ENCODE results near the gene DLX6.
A peak's percentile ranks its signal among the peaks of the same experiment; 100 is the strongest.

The DLX6 gene

GRCh38 chr7:97005183-97006054 is at the start of gene DLX6:
TSS of gene DLX6 (plus strand) at chr7:97005553. CDS start at chr7:97005978, 425 bp downstream.
- peak; percentile 77 to 94 for DNase-seq

- DNase-seq, result no peak
These were observed 46.2 kb upstream of the DLX6 start for GRCh38 chr7:96959135-96959534.

- DNase-seq, result no peak
These were observed 43.0 kb upstream of the DLX6 start for GRCh38 chr7:96962221-96962885.

GRCh38 chr7:96968981-96969380 is 36.4 kb upstream of the DLX6 start:
- no peak for DNase-seq

GRCh38 chr7:96970739-96971138 is 34.6 kb upstream of the DLX6 start:
- no peak for DNase-seq

- no peak for DNase-seq
These were observed 31.4 kb upstream of the DLX6 start for GRCh38 chr7:96973986-96974385.

GRCh38 chr7:96976106-96976505 is 29.2 kb upstream of the DLX6 start:
- DNase-seq, result no peak

- no peak for DNase-seq
These were observed 27.9 kb upstream of the DLX6 start for GRCh38 chr7:96977445-96977844.

GRCh38 chr7:96979551-96980276 is 25.6 kb upstream of the DLX6 start:
- no peak for DNase-seq

GRCh38 chr7:96982586-96982985 is 22.8 kb upstream of the DLX6 start:
- DNase-seq, result no peak

- no peak for DNase-seq
These were observed 19.4 kb upstream of the DLX6 start for GRCh38 chr7:96985992-96986391.

- DNase-seq, result no peak
These were observed 18.5 kb upstream of the DLX6 start for GRCh38 chr7:96986901-96987300.

- no peak for DNase-seq
These were observed 17.6 kb upstream of the DLX6 start for GRCh38 chr7:96987719-96988118.

- DNase-seq, result no peak
These were observed 16.0 kb upstream of the DLX6 start for GRCh38 chr7:96989241-96989858.

GRCh38 chr7:96989859-96990317 is 15.5 kb upstream of the DLX6 start:
- no peak for DNase-seq

GRCh38 chr7:96991546-96992191 is 13.7 kb upstream of the DLX6 start:
- no peak for DNase-seq

- DNase-seq, result no peak
These were observed 13.0 kb upstream of the DLX6 start for GRCh38 chr7:96992192-96993005.

GRCh38 chr7:96993094-96993865 is 12.1 kb upstream of the DLX6 start:
- DNase-seq, result no peak

- DNase-seq, result no peak
These were observed 11.4 kb upstream of the DLX6 start for GRCh38 chr7:96993980-96994379.

GRCh38 chr7:96995406-96996110 is 9.8 kb upstream of the DLX6 start:
- DNase-seq, result no peak

Data from NCI-H187 (cell line).